GM12874 (cell line): ENCODE measurements around the gene CLSTN3.

Experiments
- CTCF ChIP-seq: IDR thresholded peaks from 2 replicates; pipeline ENCODE4 v1.5.1; 2011; ENCODE audit warnings: low read depth, mild to moderate bottlenecking, control low read depth, low read length, moderate library complexity; ENCODE audit not compliant: insufficient read depth

The CLSTN3 gene

GRCh38 chr12:7130701-7131501 is 730 bp downstream of the CLSTN3 start:
- TF ChIP-seq CTCF, result no peak

GRCh38 chr12:7131502-7131866 is 1.3 kb downstream of the CLSTN3 start:
- no peak for TF ChIP-seq CTCF

- no peak for TF ChIP-seq CTCF
Observed at GRCh38 chr12:7134396-7135166, 4.4 kb downstream of the CLSTN3 start.

- no peak for TF ChIP-seq CTCF
Observed at GRCh38 chr12:7136071-7136470, 5.9 kb downstream of the CLSTN3 start.

- no peak for TF ChIP-seq CTCF
Observed at GRCh38 chr12:7136676-7137075, 6.5 kb downstream of the CLSTN3 start.

- no peak for TF ChIP-seq CTCF
Observed at GRCh38 chr12:7137908-7138307, 7.7 kb downstream of the CLSTN3 start.

- no peak for TF ChIP-seq CTCF
Observed at GRCh38 chr12:7139200-7139599, 9.0 kb downstream of the CLSTN3 start.
